Fibroblast of peridontal ligament (primary cell): ENCODE results near the gene PHLDB1.
"Not testable (repeated sequence)": the region's sequence is repeated elsewhere in the genome, so short reads cannot be mapped to it uniquely, and the experiment has no call there.

ENCODE experiments used
- DNase-seq: peaks from one replicate; pipeline ENCODE4 v3.0.0-alpha.2; 2010; ENCODE audit errors: extremely low read depth

The PHLDB1 gene

GRCh38 chr11:118658429-118659313 lies 51.3 kb downstream of the PHLDB1 start:
- DNase-seq: no peak

- DNase-seq: peak; percentile 67
Measured at GRCh38 chr11:118659314-118659952, 52.0 kb downstream of the PHLDB1 start.

DNA sequence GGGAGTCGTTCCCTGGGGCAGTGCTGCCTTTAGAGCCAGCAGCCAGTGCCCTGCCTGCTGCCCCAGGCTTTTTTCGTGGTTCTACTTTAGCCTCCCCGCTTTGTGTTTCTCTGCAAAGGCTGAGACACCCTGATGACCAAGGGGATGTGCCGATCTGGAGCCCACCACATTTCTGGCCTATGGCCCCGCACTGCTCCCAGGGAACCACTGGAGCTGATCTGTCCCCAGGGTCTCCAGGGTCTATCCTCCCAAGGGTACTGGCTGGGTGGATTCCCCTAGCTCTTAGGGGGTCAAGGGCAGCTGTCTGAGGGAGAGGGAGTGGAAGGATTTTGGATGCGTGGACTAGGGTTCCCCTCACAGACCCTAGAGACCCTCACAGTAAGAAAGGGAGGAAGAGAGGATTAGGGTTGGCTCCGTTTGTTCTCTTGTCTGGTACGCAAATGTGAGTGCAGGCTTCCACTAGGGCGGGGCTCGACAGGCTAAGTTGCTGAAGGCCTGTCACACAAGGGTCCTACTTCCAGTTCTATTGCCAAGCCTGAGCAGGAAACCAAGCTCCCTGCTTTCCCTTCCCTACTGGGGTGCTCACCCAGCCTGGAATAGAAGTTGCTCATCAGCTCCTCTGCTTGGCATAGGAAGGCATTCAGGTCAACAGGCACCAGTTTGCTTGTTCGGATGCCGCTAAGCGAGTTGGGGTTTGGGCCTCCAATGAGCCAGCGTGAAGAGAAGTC lies 52.7 kb downstream of the PHLDB1 start:
- no peak for DNase-seq

- DNase-seq: no peak
Measured at GRCh38 chr11:118660681-118661424, 53.4 kb downstream of the PHLDB1 start.

- DNase-seq: no peak
Measured at GRCh38 chr11:118661425-118662301, 54.2 kb downstream of the PHLDB1 start.

DNA sequence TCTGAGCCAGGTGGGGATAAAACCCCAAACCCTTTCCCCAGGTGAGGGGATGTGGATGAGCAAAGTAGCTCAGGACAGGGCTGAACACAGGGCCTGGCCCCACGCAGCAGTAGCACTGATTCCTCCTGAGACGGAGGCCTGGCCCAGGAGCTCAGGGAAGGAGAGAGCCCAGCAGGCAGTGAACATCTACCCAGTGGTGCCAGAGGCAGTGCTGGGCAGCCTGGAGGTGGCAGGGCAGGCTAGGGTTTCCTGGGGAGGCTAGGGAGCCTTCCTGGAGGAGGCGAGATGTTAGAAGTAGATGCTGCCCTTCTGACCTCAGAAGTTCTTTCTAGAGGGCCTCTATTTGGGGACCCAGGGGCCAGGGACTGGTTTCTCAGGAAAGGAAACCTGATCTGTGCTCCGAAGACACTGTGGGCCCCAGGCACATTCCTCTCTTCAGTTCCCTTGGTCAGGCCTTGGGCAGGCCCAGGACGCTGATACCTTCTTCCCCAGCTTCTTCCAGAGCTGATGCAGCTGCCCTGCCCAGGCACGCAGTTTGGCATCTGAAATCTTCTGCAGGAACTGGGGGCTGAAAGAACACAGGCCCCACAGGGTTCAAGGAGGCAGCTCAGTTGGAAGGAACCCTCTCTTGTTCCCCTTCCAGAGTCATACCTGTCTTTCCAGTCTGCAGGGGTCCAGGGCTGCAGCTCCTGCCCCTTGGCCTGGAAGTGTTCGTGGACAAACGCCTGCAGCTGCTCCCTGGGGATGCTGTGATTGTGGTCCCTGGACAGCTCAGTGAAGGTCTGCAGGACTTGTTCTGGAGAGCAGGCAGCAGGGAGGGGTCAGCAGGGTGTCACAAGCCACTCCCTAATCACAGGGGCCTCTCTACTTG lies 55.2 kb downstream of the PHLDB1 start:
- DNase-seq: no peak

GRCh38 chr11:118663381-118663780 lies 56.0 kb downstream of the PHLDB1 start:
- no peak for DNase-seq

GRCh38 chr11:118663902-118664301 lies 56.5 kb downstream of the PHLDB1 start:
- DNase-seq: no peak

- no peak for DNase-seq
Measured at GRCh38 chr11:118666371-118666770, 59.0 kb downstream of the PHLDB1 start.

DNA sequence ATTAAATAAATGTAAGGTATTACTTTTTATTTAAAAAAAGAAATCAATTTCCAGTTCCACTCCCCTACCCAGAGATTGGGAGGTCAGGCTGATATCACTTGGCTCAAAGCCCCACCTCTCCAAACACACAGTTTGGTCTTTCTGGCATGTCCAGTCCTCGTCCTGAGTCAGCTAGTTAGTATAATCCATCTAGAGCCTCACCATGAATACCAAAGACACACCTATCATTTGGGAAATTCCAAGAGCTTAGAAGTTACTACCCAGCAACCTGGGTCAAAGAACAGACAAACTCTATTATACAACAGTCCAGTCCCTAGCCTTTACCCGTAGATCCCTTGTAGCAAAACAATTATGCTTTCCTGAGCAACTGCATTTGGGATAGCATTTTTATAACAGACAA lies 62.6 kb downstream of the PHLDB1 start:
- DNase-seq: no peak

- no peak for DNase-seq
Measured at GRCh38 chr11:118671254-118671653, 63.8 kb downstream of the PHLDB1 start.

DNA sequence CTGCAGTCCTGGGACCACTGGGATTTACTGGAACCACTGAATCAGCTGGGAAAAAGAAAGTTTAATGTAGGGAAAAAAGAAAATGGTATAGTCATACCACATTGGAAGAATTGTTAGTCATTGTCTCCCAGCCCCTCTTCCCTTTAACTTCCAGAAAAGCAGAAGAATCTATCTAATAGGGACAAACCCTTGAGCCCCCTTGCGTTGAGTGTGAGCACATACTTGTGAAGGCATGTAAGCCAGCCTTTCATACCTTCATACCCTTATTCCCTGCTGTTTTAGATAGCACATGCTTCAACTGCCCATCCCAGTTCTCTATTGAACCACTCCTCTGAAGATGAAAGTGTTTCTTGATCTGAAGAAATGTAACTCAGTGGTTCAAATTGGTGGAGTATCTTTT lies 65.4 kb downstream of the PHLDB1 start:
- no peak for DNase-seq

DNA sequence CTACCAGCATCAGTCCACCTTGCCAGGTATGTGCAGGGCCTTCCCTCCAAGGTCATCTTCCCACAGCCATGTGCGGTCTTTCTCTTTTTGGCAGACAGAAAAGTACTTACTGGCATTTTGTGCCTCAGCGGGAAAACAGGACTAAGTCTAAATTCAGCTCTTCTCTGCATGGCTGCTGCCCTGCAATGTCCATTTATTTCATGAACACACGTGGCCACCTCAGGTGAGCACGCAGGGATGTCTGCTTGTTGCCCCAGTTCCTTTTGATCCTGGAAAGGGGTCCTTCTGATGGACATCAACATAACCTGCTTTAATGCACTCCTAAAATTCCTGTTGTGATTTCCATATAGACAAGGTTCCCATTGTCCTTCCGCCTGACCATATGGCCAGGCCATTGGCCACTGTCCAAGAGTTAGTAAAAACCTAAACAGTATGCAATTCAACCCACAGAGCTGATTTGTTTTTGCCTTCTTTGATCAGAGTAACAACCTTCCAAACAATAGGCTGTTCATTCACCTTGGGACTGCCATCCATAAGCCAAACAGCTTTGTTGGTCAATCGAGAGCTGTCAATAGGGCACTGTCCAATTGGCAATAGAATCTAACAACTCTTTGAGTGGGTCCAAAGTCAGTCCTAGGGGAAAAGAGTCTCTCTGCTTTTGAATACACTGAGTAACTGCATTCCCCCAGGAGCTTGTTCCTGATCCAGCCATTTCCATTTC lies 66.1 kb downstream of the PHLDB1 start:
- DNase-seq: no peak

- DNase-seq: no peak
Measured at GRCh38 chr11:118674082-118674435, 66.6 kb downstream of the PHLDB1 start.

GRCh38 chr11:118677977-118678376 lies 70.6 kb downstream of the PHLDB1 start:
- no peak for DNase-seq

DNA sequence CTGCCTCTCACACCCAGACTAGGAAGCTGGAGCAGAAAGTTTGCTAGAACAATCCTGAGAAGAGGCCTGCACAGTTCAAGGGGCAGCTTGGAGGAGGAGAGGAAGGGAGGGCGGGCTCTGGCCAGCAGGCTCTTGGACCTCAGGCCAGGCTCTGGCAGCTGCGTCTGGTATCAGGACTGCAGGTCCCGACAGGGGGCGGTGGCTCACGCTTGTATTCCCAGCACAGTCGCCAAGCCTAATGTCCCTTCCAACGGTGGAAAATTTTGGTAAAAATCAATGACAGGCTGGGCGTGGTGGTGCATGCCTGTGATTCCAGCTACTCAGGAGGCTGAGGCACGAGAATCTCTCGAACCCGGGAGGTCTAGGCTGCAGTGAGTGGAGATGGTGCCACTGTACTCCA lies 71.5 kb downstream of the PHLDB1 start:
- DNase-seq: not testable (repeated sequence)

- DNase-seq: no peak
Measured at GRCh38 chr11:118679483-118679882, 72.1 kb downstream of the PHLDB1 start, which contains the start of gene TREH. TSS of gene TREH (minus strand) at chr11:118679650. CDS start at chr11:118679627, 23 bp downstream.

- no peak for DNase-seq
Measured at GRCh38 chr11:118682372-118682771, 75.0 kb downstream of the PHLDB1 start.

DNA sequence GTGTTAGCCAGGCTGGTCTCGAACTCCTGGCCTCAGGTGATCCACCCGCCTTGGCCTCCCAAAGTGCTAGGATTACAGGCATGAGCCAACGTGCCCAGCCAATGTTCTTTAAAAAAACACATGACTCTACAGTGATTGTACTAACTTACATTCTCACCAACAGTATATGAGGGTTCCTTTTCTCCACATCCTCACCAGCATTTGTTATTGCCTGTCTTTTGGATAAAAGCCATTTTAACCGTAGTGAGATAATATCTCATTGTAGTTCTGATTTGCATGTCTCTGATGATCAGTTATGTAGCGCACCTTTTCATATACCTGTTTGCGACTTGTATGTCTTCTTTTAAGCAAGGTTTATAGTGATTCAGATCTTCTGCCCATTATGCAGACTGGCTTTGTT lies 75.5 kb downstream of the PHLDB1 start:
- DNase-seq: not testable (repeated sequence)
